GM10248 (cell line): ENCODE results near the gene GPC6.

Experiments used
- CTCF ChIA-PET: fragments of 300-600 bp; sonication (Branson Sonifier 250); formaldehyde crosslinking; extraction: SDS; loops from one replicate; lab custom pipeline; 2021; ENCODE audit warnings: antibody characterized with exemption; lab: Yijun Ruan, JAX
- POLR2A ChIA-PET: fragments of 350-650 bp; sonication (Branson Sonifier 250); formaldehyde crosslinking; extraction: SDS; loops from one replicate; lab custom pipeline; 2020; ENCODE audit warnings: antibody characterized with exemption; lab: Yijun Ruan, JAX
- DNase-seq: peaks from one replicate; pipeline ENCODE4 v3.0.0; 2012; ENCODE audit errors: extremely low spot score
- CTCF ChIP-seq: IDR thresholded peaks from 2 replicates; pipeline ENCODE4 v1.5.1; 2012; ENCODE audit warnings: mild to moderate bottlenecking, low read depth; ENCODE audit errors: extremely low read depth, missing control alignments, control extremely low read depth

The GPC6 gene

GRCh38 chr13:94053986-94054593, 827.5 kb downstream of the GPC6 start:
- TF ChIP-seq CTCF: no peak
- POLR2A ChIA-PET: no interaction called here
- DNase-seq: no peak
- CTCF ChIA-PET: interaction anchor here (0.8 to 1.5 kb wide), 4 partner anchors 11 to 308 kb away, joined by 3 to 4 read pairs (median 4); no protein-coding TSS in a partner anchor

- TF ChIP-seq CTCF: no peak
- ChIA-PET POLR2A (no interaction called here), CTCF (no interaction called here)
- DNase-seq: no peak
These were observed 829.9 kb downstream of the GPC6 start for GRCh38 chr13:94056362-94056990.

GRCh38 chr13:94057618-94058186, 831.1 kb downstream of the GPC6 start:
- no peak for TF ChIP-seq CTCF
- POLR2A ChIA-PET: no interaction called here
- no peak for DNase-seq
- CTCF ChIA-PET: no interaction called here

- POLR2A ChIA-PET: no interaction called here
- no peak for TF ChIP-seq CTCF
- no peak for DNase-seq
- CTCF ChIA-PET: no interaction called here
These were observed 832.3 kb downstream of the GPC6 start for GRCh38 chr13:94058821-94059360.

- no peak for TF ChIP-seq CTCF
These were observed 834.7 kb downstream of the GPC6 start for GRCh38 chr13:94061301-94061700.

GRCh38 chr13:94063096-94063495, 836.5 kb downstream of the GPC6 start:
- ChIA-PET POLR2A (no interaction called here), CTCF (interaction anchor here (0.7 to 1.7 kb wide), 4 partner anchors 11 to 17 kb away, joined by 3 to 4 read pairs (median 4); no protein-coding TSS in a partner anchor)
- no peak for TF ChIP-seq CTCF
- DNase-seq: no peak

More at GRCh38 chr13:94061301-94061700, 834.7 kb downstream of the GPC6 start:
- ChIA-PET CTCF (no interaction called here), POLR2A (no interaction called here)
- no peak for DNase-seq
